Measurements from ENCODE around the gene FRMD3.

GRCh38 chr9:83199240-83199639 is 339.0 kb downstream of the FRMD3 start:
- TF ChIP-seq CTCF (IDR thresholded peaks at IDR 0.05) (peak in 5 of 7 experiments; percentile 39 to 65 (median 51)), POLR2AphosphoS5 (IDR thresholded peaks at IDR 0.05) (peak in 1 of 3 donors; percentile 18)
